Hematopoietic multipotent progenitor cell treated with erythropoietin and hydrocortisone succinate and interleukin-3 and kit ligand, for 6 days (in vitro differentiated cells): ENCODE data around the gene DNASE1.

Source experiments
- DNase-seq: peaks from one replicate; pipeline ENCODE4 v3.0.0-alpha.2; 2015

The DNASE1 gene

DNA sequence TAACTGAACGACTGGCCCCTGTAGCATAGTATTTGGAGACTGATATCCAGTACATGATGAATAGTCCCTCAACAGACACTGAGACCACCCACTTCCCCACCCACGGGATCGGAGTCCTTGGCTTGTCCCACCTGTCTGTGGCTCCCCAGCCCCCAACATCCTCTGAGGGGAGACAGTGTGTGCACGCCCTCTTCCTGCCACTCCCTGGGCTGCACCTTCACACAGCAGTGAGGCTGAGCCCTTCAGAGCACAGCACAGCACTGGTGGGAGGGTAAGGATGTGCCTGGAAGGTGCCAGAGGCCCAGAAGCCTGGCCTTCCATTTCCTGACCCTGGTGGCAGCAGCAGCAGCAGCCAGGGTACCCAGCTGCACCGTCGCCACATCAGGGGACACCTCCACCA, 11.0 kb downstream of the DNASE1 start:
- DNase-seq = no peak

DNA sequence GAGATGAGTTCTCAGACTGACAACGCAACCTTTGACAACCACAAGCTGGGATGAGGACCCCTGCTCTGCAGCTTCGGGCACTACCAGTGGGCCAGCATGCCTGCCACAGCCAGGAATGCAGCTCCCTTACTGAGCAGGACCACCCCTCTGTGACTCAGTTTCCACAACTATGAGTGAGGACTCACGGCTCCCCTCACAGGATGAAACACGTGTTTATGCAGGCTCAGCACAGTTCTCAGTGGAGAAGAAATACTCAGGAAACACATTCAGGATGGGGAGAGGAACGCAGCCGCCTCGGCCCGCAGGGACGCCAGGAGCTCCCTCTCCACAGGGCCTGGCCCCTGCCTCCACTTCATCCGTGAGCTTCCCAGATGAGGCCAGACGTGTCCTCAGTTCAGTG, 14.1 kb downstream of the DNASE1 start:
- DNase-seq = no peak

DNA sequence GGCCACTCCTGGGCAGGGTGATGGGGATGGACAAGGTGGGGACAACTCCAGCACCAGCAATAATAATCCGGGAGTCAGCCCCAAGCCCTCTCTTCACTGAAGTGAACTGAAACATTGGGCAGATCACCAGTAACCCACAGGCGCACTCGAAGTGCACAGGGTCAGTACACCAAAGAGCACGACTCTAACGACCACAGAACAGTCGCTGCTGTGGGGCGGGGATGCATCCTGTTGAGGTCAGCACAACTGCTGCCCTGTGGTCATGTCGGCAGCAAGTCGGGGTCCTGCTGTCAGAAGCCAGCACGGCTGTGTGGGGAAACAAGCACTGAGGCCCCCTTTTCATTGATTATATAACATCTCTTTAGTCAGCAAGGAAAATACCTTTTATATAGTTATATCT, 14.6 kb downstream of the DNASE1 start:
- DNase-seq = no peak

DNA sequence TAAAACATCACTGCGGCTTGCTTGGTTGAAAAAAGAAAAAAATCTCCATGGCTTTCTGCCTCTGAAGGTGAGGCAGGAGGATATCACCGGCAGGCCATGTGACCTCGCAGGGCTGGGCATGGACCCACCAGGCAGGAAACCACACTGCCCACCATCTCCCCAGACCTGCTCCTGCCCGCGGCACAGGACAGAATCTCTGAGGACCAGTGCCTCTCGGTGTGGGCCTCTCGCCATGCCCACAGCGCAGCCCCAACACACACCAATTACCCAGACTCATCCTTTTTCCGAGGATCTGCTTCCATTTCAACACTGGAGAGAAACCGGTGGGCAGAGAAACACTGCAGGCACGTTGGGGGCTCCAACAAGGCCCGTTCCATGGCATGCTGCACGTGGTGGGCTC, 16.2 kb downstream of the DNASE1 start:
- no peak for DNase-seq

DNA sequence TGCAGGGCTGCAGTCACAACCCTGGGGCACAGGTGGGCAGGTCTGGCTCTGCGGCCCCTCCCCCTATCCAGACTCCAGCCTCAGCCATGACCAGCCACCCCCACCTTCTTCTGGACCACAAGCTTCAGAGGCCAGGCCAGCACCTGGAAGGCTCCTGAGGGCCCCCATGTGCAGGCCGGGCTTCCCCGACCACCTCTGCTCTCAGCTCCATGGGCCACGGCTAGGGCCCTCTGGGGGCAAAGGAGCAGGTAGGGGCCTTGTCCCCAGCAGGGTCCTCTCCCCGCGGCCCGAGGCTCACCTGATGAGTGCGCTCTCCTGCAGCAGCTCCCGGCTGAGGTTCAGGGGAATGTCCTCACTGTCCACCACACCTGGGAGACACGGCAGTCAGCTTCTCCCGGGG, 16.9 kb downstream of the DNASE1 start:
- DNase-seq = no peak

DNA sequence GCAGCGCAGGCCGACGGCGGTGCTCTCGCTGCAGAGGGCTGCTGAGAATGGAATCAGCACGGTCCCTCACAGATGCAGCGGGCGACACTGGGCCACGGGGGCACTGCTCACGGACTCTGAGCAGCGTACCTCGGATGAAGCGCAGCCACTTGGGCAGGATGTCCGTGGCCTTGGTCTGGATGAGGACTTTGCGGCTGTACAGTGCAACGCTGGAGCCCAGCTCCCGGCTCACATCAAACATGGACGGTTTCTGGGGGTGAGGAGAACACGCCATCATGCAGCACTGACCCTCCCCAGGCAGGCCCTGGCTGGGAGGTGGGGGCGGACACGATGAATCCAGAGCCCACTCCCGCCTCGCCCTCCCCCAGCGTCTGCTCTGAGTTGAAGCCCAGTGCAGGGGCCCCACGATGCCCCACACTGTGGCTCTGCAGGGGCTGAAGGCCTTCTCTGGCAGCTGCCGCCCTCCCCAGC, 18.1 kb downstream of the DNASE1 start:
- no peak for DNase-seq

DNA sequence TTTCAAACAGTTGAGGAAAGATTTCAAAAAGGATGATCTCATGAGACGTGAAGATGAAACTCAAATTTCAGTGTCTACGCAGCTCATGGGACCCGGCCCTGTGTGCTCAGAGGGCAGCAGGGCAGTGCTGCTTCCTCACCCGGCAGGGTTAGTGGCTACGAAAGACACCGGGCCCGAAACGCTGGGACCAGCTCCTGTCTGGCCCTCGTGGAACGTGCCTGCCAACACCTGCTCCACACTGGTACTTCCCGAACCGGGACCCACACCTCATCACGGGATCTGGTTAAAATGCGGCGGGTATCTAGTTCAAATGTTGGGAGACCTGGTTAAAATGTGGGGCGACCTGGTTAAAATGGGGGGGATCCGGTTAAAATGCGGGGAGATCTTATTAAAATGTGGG, 18.7 kb downstream of the DNASE1 start:
- DNase-seq = no peak

DNA sequence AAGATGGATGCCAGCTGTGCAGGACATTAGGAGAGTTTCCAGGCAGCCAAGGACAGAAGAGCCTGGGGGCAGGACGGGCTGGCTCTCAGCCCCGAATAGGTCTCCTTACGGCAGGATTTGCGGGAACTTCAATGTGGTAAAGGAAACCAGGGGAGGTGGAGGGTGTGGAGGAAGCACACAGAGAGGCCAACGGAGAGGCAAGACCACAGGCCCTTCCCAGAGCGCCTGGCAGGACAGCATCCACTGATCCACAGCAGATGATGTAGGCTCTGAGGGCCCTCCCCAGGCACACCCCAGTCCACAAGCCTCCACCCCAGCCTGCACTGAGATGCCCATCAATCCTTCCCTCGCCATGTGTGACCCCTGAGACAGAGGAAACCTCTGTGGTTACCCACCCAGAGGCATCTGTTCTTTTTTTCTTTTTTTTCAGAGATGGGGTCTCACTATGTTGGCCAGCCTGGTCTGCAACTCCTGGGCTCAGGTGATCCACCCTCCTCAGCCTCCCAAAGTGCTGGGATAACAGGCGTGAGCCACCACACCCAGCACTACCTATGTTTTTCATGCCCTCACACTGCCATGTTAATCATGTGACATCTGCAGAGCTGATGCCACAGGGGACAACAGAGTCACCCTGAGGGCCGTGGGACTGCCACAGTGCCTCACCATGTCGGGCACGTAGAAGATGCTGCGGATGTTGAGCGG, 19.3 kb downstream of the DNASE1 start:
- no peak for DNase-seq

DNA sequence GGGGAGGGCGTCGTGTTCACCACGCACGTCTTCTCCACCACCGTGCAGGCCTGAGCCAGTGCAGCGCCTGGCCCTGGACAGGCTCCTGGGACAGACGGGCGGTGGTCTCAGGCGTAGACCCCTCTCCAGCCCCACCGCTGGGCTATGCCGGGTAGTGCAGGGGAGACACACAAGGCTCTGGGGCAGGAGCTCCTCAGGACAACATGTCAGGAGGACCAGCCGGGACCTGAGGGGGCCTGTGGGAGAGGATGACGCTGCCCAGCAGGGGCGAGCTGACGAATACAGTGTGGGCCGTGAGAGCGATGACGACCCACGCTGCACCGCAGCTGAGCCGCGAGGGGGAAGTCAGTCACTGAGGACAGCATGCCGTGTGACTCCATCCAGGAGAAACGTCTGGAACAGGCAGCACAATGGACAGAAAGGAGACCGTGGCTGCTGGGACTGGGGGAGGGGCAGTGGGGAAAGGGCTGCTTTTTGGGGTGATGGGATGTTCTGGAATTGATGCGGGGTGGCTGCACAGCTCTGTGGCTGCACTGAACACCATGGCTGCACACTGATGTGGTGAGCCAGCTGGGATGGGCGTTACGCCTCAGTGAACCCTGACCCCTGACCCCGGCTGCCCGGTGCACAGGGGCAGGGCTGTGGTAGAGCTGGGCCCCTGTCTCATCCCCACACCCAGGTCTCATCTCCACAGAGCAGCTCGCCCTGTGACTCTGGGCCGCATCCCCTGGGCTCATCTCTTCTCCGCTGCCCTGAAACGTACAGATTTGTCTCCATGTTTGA, 20.2 kb downstream of the DNASE1 start:
- no peak for DNase-seq

DNA sequence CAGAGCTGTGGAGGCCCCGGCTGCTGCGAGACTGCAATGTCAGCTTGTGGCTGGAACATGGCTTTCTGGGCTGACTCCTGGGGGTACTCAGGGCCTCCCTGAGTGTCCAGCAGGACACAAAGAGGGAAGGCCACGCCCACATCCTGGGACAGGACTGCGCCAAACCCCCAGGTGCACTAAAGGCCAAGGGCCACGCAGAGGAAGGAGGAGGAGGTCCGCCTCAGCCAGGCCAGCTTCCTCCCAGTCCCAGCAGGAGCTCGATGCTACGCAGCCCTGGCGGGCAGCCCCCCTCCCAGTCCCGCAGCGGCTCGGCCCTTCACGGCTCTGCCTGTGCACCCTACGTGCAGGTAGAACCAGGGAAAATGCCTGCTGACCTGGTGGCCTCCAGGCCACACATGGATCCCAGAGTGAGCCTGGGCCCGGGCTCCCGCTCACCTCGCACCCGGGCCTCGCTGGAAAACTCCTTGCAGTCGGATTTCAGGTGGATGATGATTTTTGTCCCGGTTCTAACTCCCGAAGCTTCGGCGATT, 21.2 kb downstream of the DNASE1 start:
- DNase-seq = no peak

DNA sequence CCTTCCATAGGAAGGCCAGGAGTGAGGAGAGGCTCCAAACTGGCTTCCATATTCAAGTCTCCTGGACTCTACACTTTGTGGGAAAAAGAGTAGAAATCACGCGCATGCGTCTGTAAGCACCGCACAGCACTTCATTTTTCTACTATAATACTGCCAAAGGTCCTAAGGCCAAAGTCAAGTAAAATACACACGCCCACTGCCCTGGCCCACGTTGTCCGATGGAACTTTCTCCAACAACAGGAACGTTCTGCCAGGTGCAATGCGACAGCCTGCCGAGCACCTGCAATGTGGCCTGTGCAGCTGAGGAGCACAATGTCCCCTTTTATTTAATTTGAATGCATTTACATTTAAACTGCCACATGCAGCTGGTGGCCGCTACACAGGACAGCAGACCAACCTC, 23.5 kb downstream of the DNASE1 start:
- DNase-seq = no peak

DNA sequence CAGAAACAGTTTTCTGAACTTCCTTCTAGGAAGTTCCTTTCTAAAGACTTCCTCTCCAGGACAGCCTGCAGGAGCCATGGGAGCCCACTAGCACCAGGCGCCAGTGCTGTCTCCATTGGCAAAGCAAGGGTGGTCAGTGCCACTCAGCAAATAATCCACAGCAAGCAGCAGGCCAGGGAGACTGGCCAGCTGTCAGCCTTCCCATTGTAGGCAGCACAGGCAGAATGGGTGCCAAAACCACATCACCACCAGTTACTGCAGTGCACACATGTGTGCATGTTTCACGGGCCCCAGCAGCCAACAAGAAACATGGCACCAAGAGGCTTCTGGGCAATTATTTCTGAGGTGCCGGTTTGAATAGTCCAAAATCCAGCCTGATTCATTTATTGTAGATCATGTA, 26.7 kb downstream of the DNASE1 start:
- DNase-seq = no peak

DNA sequence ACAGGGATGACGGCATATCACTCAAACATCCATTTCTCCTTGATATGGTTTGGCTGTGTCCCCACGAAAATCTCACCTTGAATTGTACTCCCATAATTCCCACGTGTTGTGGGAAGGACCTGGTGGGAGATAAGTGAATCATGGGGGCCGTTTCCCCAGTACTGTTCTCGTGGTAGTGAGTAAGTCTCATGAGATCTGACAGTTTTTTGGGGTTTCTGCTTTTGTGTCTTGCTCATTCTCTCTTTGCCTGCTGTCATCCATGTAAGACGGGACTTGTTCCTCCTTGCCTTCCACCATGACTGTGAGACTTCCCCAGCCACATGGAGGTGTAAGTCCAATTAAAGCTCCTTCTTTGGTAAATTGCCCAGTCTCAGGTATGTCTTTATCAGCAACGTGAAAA, 32.5 kb downstream of the DNASE1 start:
- DNase-seq = no peak

DNA sequence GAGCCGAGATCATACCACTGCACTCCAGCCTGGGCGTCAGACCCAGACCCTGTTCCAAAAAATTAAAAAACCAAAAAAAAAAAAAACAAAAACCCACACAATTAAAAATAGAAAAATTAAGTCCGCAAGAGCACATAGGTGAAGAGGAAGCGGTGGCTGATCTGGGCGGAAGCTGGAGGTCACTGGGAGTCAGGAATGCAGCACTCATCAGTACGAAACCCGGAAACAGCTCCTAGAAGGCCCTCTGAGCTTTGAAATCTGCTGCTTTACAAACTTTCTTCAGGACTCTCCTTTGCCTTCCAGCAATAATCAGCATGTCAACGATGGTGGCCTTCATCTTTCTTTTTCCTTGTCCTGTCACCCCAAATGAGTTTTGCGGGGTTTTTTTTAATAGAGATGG, 33.3 kb downstream of the DNASE1 start:
- no peak for DNase-seq

DNA sequence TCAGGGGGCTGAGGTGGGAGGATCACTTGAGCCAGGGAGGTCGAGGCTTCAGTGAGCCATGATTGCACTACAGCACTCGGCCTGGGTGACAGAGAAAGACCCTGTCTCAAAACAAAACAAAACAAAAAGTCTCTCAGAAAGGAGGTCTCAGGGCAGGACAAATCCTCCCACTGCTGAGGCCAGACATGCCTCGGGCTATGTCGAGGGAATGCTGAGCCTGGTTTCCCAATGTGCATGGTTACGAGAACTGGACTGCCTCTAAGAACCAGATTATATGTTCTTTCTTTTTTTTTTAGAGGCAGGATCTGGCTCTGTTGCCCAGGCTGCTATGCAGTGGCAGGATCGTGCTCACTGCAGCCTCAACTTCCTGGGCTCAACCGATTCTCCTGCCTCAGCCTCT, 35.2 kb downstream of the DNASE1 start:
- no peak for DNase-seq

DNA sequence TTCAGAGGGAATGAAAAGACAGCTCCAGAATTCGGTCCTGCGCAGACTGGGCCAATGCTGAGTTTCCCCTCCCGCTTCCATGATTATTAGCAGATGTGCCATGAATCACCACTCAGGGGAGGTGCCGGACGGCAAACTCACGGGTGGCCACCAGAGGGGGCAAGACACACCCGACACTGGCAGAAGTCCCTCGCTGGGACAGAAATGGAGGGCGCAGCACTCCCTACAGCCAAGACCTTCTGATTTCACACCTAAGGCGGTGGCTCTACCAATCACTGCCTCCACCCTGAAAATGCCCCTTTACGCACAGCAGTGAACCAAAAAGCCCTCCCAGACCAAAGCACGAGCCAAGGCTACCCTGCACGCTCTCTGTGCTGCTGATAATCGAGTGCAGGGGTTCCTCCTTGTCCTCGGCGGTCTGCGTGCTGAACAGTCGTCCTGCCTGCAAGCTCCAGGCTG, 36.0 kb downstream of the DNASE1 start:
- peak; percentile 86 for DNase-seq

DNA sequence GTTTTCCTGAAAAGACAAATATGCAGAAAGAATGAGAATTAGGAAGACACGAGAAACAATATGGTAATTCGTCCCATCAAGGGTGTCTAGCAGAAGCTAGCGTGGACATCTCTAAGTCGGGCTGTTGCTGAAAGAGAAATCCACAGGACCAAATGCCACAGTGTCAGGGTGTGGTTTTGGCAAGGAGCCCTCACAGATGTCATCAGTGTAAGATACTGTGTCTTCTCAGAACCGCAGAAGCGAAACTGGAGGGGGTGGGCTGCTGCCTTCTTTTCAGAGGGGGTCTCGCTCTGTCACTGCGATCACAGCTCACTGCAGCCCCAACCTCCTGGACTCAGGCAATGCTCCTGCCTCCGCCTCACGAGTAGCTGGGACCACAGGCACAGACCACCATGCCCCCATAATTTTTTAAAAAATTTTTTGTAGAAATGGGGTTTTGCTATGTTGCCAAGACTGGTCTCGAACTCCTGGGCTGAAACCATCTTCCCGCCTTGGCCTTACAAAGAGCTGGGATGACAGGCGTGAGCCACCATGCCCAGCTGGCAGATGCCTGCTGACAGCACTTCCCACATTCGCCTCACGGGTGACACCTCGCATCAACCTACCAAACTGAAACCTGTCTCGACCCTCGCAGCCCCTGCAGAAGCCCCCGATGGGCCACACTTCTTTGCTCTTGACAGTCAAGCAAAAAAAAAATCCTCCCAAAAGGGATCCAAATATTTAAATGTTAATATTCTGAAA, 36.7 kb downstream of the DNASE1 start:
- DNase-seq = peak; percentile 63

DNA sequence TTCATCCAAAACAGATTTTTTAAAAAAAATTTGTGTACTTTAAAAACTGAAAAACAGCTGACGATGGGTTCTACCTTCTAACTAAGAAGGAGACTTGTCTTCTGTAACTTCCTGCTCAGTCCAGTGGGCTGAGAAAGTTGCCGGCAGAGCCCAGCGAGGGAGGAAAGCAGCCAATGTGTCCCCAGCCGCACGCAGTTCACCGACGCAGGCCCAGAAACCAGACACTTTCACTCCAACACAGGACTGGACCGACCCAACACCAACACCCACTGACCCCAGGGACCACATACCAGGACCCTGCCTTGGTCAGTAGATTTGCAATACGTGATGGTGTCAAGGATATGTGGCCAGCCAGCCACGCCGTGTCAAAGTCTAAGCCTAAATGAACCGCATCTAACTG, 37.3 kb downstream of the DNASE1 start:
- DNase-seq = no peak

DNA sequence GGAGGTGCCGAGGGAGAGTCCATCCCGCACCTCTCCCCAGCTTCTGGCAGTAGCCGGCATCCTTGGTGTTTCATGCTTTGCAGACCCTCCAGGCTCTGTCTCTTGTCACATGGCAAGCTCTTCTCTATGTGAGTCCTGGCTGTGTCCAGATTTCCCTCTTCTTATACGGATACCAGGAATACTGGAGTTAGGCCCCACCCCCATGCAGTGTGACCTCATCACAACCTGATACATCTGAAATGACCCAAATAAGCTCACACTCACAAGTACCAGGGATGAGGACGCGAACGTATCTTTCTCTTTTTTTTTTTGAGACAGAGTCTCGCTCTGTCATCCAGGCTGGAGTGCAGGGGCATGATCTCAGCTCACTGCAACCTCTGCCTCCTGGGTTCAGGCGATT, 39.6 kb downstream of the DNASE1 start:
- no peak for DNase-seq

DNA sequence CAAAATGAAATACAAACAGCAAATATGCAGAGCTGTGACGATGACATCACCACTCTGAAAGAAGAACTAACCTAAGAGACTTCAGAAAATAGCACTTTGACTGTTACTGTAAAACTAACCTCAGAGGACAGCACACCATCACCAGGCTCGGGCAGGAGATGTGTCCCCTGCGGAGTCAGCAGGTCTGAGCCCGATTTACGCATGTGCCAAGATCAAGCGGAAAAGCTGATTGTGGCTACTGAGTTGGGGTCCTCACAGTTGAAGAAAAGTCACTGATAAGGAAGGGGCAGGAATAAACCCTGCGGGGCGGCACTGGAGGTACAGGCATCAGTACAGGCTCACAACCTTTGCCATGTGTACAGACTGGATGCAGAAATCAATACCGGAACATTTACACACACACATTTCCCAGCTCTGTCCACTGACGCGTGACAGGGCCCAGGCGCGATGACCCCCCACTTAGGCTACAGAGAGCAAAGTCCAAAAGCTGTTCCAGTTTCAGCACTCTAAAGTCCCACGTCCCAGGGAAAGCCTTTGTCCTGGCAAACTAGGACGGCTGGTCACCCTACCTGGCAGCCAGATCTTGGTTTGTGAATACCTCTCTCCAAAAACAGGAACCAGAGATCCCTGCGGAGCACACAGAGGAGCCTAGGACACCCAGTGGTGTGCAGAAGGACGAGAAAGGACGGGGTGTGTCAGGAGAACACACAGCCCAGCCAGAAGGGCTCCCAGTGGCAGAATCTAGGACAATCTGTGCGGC, 41.3 kb downstream of the DNASE1 start:
- DNase-seq = no peak

DNA sequence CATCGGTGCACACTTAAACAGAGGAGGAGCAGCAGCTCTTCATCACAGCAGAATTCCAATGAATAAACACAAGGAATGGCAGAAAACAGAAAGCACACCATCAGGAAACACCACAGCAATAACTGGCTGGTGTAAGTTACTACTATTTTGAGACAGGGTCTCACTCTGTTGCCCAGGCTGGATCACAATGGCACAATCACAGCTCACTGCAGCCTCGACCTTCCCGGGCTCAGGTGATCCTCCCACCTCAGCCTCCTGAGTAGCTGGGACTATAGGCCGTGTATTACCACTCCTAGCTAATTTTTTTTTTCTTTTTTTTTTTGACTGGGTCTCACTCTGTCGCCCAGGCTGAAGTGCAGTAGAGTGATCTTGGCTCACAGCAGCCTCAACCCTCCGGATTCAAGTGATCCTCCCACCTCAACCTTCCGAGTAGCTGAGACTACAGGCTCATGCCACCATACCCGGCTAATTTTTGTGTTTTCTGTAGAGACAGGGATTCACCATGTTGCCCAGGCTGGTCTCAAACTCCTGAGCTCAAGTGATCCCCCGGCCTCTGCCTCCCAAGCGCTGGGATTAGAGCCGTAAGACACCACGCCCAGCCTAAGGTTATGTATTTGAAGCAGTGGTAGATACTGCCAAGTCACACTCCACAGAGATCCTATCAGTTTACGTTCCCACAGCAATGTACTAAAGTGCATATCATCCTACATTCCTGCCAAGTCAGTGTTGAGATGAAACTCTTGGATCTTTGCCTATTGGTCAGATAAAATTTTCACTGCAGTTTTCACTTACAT, 42.1 kb downstream of the DNASE1 start:
- peak; percentile 76 for DNase-seq

DNA sequence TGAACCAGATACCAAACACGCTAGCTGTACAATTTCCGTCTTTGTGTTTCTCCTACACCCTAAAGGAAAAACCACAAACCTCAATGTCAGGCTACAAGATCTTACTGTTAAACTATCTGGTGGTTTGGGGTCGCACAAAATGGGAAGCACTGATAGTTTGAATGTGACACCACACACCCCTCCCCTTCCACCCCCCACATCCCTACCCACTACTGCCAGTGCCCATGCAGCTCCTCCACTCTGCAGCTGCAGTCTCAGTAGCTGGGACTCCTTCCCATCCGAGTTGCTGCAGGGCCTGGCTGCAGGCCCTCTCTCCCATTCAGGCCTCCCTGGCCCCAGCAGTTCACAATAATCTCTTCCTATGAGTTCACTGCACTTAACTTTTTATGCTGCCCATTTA, 44.5 kb downstream of the DNASE1 start:
- peak; percentile 89 for DNase-seq
